ENCODE results near the gene SCAMP5.

The SCAMP5 gene

DNA sequence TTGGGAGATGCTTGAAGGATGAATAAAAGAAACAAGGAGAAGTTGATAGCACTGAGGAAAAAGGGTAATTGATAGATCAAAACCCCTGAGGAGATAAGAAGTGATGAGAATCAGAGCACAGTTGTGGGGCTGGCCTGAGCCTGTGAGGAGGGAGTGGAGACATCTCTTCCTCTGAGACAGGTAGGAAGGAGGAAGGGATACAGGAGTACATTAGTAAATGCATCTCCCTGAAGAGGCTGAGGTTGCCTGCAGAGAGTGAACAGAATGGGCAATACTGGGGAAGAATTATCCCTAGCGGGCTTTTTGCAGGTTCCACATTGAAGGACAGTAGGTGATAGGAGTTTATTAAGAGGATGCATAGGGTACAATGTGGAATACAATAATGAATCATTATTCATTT, 17.3 kb upstream of the SCAMP5 start:
- DNase-seq, result no peak

- DNase-seq, result no peak
Measured at GRCh38 chr15:74978503-74978902, 16.9 kb upstream of the SCAMP5 start.

GRCh38 chr15:74982183-74982582, 13.2 kb upstream of the SCAMP5 start:
- DNase-seq, result no peak

DNA sequence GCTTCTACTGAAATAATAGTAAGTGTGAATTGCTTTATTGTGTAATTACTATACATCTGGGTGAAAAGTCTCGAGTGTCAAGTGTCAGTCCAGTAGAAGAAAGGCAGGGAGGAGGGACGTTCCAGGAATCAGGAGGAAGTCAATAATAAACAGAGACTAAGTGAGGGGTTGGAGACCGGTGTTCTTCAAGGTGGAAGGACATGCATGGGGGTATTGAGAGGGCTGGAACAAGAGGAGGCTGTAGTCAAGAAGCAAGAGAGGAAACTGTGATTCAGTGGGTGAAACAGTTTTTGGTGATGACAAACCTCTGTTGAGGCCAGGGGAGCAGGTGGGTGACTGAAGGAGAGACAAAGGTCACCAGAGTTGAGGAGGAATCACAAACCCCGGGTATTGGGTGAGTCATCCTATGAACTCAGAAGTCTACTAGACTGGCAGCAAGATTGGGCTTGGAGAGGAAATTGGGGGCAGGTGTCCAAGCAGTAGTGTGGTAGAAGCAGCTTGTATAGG, 11.6 kb upstream of the SCAMP5 start:
- DNase-seq, result no peak

- no peak for DNase-seq
Measured at GRCh38 chr15:74988007-74988800, 7.2 kb upstream of the SCAMP5 start.

DNA sequence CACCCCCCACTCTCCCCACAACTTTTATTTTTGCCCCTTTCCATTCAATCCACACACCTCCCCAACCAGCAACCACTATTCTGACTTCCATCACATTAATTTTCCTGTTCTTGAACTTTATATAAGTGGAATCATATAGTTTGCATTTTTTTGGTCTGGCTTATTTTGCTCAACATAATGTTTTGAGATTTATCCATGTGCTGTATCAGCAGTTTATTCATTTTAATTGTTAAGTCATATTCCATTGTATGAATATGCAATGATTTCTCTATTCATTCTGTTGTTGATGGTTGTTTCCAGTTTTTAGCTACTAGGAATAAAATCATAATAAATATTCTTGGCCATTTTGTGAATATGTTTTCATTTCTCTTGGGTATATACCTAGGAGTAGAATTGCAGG, 5.8 kb upstream of the SCAMP5 start:
- DNase-seq, result no peak

- no peak for DNase-seq
Measured at GRCh38 chr15:74992619-74993018, 2.7 kb upstream of the SCAMP5 start.

DNA sequence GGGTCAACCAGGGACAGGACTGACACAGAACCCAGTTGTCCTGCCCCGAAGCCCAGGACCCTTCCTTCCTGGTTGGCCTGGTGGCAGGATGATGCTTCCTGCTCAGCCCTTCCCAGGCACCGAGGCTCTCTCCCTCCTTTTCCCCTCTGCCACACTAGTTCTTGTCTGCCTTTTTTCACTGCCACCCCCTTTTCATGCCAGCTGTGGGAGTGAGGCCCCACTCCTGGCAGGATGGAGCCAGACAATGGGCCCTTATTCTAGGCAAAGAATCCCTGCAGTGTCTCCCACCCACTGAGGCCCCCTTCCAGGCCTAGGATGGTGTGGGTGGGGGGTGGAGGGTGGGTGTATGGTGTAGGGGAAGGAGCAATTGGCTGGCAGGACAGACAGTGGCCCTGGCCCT, 1.1 kb upstream of the SCAMP5 start:
- no peak for DNase-seq

GRCh38 chr15:74994685-74995084, 678 bp upstream of the SCAMP5 start:
- no peak for DNase-seq

GRCh38 chr15:74995779-74996765, 709 bp downstream of the SCAMP5 start:
- DNase-seq, result peak; percentile 60

DNA sequence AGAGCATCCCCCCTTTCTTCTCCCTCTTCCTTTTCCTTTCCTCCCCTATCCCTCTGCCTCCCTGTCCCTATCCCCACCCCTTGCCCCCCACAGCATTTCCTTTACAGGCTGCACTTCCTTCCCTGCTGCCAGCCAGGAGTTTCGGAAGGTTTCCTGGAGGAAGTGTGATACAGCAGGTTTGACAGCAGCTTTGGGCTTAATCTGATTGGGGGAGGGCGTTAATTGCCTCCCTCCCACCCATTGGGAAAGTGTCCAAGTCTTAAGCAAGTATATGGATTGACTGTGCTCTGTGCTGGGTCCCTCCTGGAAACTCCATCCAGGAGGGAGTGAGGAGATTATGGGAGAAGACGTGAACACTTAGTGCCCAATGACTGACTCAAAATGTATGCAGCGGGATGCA, 1.8 kb downstream of the SCAMP5 start:
- no peak for DNase-seq

DNA sequence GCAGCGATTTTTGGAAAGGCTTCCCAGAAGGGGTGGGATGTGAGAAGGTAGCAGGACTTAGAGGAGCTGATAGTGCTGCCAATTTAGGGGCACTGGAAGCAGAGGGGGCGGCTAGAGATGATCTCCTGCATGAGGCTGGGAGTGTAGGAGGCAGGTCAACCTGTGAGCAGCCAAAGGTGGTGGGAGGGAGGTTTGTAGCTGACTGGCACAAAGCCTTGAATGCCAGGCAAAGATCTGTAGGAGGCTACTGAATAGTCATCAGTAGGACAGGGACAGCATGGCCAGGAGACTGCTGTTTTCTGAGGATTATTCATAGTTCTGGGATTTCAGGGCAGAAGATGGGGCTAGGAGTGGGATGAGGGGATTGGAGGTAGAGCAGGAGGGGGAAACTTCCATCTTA, 2.2 kb downstream of the SCAMP5 start:
- no peak for DNase-seq

GRCh38 chr15:75001310-75001709, 5.9 kb downstream of the SCAMP5 start:
- DNase-seq, result no peak

DNA sequence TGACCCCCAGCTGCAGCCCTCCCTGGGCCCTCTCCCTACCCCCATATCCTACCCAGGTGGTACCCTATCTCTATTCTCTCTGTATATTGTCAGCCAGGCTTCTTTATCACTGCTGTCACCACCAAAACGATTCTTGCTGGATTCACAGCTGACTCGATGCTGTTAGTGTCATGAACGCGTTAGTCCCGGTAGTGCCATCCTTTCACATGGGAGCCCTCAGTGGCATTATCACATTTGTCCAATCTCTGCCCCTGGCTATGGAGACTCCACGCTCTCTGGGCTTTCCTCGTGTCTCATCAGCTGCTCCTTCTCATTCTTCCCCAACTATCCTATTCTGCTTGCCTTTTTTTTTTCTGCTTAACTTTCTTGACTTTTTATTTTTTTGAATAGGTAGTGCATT, 7.0 kb downstream of the SCAMP5 start:
- DNase-seq, result no peak

GRCh38 chr15:75007216-75007615, 11.9 kb downstream of the SCAMP5 start:
- no peak for DNase-seq

DNA sequence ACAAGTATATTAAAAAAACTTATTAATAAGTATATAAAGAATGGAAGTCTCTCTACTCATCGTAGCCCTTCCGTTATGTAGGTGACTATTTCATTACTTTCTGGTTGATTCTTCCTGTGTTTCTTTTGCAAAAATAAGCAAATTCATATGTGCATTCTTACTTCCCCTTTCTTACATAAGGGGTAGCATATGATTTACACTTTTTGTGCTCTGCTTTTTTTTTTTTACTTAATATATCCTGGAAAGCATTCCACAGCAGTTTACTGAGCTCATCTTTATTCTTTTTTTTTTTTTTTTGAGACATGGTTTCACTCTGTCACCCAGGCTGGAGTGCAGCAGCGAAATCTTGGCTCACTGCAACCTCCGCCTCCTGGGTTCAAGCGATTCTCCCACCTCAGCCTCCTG, 12.9 kb downstream of the SCAMP5 start:
- no peak for DNase-seq

DNA sequence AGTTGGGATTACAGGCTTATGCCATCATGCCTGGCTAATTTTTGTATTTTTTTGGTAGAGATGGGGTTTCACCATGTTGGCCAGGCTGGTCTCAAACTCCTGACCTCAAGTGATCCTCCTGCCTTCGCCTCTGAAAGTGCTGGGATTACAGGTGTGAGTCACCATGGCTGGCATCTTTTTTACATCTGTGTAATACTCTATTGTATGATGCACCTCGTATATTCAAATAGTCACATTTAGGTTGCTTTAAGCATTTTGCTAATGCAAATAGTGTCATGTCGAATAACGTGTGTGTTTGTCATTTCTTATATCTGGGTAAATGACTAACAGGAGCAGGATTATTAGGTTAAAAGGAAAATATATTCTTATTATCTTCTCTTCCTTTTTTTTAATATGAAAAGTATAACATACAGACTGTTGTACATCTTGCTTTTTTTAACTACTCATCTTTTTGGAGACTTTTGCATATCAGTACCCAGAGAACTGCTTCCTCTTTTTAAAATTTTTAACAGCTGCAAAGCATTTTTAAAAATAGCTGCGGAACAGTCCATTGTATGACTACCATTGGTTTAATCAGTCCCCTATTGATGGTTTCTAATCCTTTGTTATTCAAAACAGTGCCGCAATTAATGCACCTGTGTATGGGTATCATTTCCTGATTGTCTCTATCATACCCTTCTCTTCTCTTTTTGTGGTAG, 13.4 kb downstream of the SCAMP5 start:
- DNase-seq, result no peak

DNA sequence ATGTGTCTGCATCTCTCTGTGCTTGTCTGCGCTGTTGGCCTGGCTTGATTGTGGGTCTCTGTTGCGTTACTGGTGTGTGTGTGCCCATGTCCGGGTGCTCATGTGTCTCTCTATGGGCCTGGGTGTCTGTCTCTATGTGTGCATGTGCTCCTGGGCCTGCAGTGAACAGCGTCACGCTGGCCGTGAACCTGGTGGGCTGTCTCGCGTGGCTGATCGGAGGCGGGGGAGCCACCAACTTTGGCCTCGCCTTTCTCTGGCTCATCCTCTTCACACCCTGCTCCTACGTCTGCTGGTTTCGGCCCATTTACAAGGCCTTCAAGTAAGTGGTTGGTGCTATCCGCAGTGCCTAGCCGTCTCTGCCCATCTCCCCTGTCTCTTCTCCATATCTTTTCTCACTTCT, 21.1 kb downstream of the SCAMP5 start:
- DNase-seq, result no peak

DNA sequence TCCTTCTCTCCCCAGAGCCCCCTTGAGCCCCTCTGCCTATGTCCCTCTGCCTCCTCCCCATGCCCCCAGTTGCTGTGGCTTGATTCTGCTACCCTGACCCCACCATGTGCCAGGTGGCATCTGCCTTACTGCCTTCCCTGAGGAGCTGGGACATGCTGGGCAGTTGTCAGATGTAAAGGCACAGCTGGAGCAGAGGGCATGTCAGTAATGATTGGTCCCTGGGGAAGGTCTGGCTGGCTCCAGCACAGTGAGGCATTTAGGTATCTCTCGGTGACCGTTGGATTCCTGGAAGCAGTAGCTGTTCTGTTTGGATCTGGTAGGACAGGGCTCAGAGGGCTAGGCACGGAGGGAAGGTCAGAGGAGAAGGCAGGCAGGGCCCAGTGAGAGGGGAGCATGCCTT, 24.6 kb downstream of the SCAMP5 start:
- DNase-seq, result no peak

DNA sequence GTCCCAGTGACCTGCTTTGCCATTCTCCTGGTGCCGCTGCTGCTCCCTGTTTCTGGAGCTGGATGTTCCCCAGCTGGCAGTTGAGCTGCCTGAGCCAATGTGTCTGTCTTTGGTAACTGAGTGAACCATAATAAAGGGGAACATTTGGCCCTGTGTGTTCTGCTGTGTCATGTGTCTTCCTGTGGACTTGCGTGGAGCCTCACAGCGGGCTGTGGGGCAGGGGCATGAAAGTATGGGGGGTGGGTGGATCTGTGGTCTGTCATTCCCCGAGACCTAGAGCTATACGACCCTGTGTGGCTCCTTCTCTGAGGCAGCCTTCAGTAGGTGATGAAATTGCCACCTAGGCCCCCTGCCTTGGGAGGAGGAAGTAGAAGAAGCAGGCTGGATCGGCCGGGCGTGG, 26.0 kb downstream of the SCAMP5 start:
- no peak for DNase-seq

DNA sequence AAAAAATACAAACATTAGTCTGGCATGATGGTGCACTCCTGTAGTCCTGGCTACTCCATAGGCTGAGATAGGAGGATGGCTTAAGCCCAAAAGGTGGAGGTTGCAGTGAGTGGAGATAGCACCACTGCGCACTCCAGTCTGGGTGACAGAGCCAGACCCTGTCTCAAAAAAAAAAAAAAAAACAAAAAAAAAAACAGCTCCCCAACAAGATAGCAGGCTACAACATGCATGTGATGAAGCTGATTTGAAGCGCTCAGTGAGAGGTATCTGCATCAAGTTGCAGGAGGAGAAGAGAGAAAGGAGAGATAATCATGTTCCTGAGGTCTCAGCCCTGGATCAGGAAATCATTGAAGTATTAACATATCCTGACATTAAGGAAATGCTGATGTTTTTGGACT, 27.4 kb downstream of the SCAMP5 start:
- no peak for DNase-seq

- DNase-seq, result peak; percentile 87
Measured at GRCh38 chr15:75023181-75023871, 28.0 kb downstream of the SCAMP5 start, which contains the start of gene PPCDC. Gene PPCDC, plus strand, starts transcription at chr15:75023590. Its CDS starts 4,729 bp downstream, at chr15:75028319.
